Inflammatory macrophage treated with lipopolysaccharide for 4 hours (primary cell): ENCODE results near the gene L2HGDH.

Experiments
- DNase-seq: peaks from one replicate; pipeline ENCODE4 v3.0.0-alpha.2; 2020

The L2HGDH gene

DNA sequence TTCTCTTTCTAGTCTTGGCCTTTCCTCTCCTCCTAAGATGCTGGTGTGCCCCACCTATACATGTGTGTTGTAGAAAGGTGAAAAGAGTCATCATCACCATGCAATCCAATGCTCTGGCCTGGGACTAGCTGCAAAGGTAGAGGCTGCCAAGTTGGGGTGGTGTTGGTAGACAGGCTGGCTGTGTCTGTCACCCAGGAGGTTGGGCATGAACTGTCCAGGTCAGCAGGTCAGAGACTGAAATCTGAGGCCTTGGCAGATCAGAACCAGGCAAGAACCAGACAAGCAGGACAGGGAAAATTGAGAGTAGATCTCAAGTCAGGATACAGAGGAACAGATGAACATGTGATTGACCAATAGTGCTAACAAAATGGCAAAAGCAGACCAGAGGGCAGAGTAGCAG is 26.2 kb downstream of the L2HGDH start:
- DNase-seq, result no peak

DNA sequence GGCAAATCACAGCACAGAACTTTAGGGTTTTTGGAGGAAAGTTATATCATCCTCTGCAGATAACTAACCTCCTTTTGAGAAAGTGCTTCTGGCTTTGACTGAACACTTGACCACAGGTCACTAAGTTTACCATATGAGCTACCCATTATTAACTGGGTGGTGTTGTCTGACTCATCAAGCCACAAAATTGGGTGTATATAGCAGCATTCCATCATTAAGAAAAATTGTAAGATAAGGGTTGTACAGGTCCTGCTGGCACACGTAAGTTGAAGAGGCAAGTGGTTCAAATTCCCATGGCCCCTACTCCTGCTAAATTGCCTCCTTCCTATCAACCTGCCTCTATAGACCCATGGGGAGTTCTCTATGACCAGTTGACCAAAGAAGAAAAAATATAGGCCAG is 39.5 kb downstream of the L2HGDH start:
- DNase-seq, result no peak

DNA sequence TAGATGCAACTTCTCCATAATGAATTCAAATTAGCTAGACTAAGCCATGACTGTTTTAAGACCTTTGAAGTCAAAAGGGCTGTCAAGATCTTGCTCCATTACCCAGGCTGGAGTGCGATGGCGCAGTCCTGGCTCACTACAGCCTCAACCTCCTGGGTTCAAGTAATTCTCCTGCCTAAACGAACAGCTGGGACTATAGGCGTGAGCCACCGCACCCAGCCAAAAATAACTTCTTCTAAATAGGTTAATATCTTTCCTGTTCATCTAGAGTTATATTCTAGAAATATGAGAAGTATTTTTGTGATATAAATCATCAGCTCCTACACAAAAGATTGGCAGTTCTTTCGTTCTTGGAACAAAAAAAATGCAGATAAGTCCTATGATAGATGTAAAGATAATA is 41.1 kb downstream of the L2HGDH start:
- DNase-seq, result no peak

DNA sequence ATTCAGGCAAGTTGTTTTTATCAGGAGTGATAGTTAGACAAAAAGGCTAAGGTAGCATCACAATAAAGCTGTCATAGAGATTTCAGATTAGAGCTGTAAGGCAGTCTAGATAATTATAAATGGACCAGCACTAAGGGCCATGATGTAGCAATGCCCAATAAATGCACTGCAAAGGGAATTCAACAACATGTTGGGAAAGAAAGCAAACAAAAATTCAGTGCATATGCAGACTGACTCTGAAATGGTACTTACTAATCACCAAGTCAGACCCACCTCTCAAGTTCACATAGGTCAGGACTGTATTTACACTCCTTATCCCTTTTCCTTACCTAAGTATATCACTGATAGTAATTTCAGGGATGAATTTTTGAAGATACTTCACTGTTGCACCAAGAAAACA is 47.0 kb downstream of the L2HGDH start:
- no peak for DNase-seq

DNA sequence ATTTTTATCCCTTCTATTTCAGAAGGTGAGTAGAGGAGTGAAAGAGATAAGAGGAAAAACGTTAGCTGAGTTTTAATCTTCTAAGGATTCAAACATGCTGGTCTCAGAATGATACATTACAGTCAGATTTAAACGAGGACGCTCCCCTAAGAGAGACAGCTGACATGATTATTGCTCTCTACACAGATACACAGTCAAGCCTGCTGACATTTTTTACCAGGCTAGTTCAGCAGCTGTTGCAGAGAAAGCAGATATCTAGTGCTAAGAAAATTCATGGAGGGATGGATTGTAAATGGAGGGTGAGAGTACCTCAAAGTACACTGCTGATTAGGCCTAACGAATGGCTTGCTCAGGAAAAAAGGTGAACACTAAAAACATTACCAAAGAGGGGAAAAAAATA is 48.7 kb downstream of the L2HGDH start:
- DNase-seq, result no peak

DNA sequence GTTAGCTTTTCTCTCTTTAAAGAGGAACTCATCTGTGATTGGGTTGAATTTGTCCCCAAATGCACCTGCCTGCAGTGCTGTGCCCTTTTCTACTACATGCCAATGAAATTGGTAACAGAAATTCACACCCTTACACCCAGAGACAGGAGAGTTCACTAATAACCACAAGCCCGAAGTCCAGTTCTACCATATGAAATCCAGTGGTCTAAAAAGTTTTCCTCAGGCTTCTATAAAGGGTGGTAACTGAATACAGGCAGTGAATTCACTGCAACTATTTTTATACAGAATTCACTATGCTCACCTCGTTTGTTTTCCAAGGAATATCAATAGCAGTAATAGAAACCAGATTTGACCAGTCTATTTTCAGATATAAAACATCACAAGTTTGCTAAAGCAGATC is 49.2 kb downstream of the L2HGDH start:
- no peak for DNase-seq

DNA sequence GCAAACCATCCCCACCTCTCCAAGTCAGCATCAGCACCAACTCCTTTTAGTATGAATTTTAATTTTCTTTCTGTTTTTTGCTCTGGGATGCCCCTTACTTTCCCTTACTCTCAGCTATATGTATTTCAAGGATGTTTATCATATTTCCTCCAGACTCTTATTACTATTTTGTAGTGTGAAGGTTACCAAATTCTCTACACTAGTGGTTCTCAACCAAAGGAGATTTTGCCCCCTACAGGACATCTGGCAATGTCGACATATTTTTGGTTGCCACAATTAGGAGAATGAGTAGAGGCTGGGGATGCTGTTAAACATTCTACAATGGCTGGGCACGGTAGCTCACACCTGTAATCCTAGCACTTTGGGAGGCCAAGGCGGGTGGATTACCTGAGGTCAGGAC is 51.5 kb downstream of the L2HGDH start:
- peak; percentile 54 for DNase-seq

DNA sequence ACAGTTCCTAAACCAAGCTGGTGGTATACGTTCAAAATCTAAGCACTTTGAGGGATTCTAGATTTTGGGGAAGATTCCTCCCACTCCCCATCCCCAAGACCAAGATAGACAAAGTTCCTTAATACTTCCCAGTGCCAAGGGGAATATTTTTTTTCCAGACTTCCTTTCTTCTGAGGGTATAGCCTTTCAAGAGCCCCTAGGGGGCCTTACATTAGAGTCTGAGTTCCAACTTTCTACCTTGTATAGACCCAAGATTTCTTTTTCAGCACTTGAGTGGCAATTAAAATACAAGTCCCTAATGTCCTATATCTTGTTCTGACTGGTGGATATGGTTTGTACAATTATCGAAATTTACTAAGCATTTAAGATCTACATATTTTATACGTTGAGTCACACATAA is 52.0 kb downstream of the L2HGDH start:
- DNase-seq, result no peak

DNA sequence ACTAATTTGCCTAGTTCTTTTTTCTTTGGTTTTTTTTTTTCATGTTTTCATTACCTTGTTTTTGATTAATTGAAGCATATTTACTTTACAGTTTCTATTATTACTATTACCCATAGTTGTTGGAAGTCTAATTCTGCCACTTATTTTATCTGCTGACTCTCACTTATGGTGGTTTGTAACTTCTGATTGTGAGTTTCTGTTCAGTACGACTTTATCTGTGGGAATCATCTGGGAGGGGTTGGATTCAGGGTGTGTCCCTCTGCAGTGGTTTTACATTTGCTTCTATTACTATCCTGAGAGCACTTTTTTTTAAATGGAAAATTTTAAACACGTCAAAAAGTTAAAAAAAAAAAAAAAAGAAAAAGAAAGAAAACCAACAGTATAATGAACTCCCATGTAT is 54.3 kb downstream of the L2HGDH start:
- no peak for DNase-seq

DNA sequence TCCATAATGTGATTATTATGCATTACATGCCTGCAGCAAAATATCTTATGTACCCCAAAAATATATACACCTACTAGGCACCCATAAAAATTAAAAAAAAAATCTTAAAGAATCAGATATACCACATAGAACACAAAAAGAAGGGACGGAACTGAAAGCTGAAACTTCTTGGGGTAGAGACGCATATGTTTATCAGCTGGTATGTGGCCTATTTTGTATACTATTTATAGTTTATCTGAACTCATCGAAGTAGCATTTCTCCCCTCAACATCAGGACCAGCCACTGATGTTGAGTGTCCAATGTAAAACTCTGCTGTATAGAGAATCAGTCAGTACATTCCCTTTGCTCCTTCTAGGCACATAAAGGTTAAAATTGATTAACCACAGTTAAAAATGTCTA is 57.8 kb downstream of the L2HGDH start:
- no peak for DNase-seq

DNA sequence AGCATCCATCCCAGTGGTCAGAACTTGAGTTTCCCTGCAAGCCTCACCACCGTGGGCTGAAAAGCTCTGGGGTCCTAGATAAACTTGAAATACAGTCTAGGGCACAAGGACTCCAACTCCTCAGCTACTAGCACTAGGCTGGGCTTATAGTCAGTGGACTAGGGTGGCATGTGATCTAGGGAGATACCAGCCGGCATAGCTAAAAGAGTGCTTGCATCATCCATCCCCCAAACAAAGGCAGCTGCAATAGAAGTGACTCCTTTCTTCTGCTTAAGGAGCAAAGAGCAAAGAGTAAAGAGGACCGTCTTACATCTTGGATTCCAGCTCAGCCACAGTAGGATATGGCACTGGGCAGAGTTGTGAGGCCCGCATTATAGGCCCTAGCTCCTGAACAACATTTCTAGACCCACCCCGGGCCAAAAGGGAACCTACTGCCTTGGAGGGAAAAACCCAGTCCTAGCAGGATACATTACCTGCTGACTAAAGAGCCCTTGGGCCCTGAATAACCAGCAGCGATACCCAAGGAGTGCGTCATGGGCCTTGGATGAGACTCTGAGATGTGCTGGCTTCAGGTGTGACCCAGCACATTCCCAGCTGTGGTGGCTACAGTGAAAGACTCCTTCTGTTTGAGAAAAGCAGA is 62.8 kb downstream of the L2HGDH start:
- DNase-seq, result no peak

DNA sequence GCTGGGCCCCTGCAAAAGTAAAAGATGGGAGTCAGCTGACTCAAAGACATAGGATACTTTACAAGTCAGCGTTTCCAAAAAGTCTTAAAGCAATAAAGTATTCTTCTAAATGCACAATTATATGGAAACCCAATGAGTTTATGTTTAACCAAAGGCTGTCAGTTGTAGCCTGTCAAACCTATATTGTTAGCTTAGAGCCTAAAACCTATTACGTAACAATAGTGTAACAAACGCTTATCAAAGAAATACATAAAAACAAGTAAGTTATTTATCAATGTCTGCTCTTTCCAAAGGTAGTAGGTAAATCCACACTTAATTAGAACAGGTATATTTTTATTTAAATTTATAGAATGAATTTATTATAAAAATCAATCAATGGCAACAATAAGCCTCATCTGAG is 64.8 kb downstream of the L2HGDH start:
- DNase-seq, result no peak

DNA sequence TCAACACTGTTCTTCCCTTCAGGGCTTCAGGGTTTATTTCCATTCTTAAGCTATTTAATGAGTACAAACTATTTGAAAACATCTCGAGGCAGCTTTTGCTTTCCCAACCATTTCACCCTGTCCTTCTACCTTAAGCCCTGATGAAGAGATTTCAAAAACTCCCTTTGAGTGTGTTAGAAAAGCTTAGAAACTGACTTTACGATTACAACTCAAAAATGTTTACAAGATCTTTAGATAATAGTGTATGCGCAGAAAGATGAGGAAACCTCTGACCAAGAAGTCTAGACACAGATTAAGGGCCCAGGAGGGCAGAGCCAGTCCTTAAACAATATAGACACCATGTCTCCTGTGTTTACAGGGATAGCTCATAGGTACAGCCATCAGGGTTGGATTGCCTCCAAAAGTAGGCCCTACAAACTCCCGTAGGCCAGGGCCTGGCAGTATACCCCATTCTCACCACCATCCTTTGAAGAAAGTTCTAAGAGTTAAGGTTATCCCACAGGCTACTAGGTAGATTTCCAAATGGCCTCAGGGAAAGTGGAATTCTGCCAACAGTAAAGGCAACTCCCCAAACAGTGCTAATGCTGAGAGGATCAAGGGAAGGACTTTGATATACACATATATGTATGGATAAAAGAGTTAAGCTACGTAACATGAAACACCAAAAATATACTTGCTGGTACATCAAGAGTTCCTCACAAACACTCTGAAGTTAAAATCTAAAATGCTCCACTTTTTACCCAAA is 69.3 kb downstream of the L2HGDH start:
- DNase-seq, result no peak

DNA sequence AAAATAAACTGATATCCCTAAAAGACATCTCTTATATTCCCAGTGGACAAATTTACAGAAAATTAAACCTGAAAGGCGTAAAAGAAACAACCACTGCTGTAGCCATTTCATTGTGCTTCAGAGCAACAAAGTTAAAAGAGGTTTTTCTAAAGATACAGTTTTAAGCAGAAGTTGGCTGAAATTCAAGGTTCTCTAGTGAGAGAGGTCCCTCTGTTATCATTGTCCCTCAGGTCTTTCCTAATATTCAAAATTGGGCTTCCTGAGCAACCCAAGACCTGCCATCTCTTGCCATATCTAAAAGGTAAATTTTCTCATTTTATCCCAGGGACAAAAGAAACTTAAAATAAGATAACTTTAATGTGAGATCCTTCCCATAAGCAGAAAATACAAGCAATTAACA is 69.9 kb downstream of the L2HGDH start:
- no peak for DNase-seq

DNA sequence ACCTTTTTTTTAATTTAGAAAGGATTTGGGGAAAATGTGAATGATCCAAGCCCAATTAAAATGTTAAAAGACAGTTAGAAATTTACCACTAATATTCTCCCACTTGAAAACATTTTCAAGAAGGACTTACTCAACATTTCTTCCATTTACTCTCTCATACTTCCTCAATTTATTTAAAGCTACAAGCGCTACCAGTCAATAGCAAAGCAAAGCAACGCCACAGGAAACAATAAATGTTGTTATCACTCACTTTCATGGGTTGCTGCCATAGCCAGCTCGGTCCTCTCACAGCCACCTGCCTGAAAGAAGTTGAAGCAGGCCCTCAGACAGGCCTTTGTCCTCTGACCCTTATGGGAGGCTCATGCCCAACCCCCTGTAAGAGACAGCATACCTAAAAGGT is 74.6 kb downstream of the L2HGDH start:
- peak; percentile 39 for DNase-seq

DNA sequence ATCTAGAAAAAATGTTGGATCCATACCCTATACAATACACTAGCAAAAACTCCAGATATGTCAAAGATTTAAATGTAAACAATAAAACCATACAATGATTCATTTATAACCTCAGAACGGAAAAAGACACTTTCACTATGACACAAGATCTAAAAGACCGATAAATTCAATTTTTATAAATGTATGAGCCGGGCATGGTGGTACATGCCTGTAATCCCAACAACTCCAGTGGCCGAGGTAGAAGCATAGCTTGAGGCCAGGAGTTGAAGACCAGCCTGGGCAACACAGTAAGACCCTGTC is 78.1 kb downstream of the L2HGDH start:
- no peak for DNase-seq

DNA sequence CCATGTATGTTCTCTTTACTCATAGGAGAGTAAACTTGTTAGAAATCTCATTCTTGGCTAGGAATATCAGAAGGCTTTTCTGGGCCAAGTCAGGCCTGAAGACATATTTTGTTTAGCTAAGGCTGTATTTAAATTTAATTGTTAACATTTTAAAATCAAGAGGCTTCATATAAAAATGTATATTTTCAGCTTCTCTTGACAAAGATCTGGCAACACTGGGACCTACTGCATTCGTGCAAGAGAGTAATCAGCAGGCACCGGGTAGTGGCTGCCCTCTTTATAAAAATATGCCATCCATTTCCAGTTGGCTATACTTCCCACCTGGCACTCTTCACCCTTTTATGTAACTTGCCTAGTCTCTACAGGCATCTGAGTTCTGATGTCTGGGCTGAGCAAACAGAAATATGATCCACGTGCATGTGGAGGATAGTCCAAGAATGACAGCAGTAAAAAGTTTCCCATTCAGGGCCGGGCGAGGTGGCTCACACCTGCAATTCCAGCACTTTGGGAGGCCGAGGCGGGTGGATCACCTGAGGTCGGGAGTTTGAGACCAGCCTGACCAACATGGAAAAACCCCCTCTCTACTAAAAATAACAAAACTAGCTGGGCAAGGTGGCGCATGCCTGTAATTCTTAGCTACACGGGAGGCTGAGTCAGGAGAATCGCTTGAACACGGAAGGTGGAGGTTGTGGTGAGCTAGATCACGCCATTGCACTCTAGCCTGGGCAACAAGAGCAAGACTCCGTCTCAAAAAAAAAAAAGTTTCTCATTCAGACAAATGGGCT is 78.7 kb downstream of the L2HGDH start:
- no peak for DNase-seq

DNA sequence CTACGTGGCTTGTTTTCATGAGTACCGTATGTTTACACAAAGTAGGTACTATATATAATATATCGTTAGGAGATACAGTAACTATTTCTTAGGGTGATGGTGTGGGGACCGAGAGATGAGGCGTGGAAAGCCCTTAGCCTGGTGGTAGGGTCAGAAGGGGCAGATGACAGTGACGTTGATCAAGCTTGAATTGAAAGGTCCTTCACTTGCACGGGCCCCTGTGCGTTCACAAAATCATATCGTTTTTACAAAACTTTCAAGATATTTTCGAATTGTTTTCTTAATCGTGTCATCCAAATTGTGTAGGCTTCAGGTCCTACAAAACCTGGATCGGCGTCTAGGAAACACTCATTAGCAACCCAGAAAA is 79.8 kb downstream of the L2HGDH start:
- DNase-seq, result no peak

DNA sequence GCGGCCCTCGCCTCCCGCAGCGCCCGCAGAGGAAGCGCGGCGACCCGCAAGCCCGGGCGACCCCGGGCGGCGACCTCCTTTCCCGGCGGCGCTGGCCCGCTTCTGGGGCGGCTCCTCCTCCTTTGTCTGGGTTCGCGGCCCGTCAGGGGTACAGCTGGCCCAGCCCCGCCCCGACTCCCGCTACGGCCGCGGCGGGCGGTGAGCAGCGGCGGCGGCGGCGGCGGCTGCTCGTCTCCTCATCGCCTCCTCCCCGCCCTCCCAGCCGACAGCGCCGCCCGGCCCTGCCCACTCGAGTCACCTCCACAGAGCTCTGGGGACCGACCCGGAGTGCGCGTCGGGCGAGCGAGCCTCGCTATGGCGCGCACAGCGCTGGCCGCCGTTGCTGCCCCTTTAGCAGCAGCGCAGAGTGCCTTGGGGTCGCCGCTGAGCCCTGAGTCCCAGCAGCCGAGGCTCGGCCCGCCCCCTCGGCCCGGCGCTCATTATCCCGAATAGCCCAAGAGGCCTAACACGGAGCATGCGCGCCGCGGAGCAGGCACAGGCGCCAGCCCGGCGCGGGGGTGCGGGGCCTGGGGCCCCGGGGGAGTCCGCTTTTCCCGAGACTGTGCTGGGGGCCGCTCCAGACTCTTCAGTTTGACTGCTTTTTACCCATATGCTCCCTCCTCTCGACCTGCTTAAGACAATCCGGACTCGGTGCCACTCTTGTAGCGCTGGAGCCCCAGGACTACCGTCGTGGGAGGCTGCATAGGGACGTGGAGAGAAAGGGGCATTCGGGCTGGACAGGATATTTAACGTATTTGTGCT is 80.4 kb downstream of the L2HGDH start, which contains the start of gene SOS2:
Gene SOS2, minus strand, starts transcription at position 104 of the 801 bp plus-strand sequence. CDS start 295 bp downstream, outside the sequence.
- peak; percentile 87 for DNase-seq

DNA sequence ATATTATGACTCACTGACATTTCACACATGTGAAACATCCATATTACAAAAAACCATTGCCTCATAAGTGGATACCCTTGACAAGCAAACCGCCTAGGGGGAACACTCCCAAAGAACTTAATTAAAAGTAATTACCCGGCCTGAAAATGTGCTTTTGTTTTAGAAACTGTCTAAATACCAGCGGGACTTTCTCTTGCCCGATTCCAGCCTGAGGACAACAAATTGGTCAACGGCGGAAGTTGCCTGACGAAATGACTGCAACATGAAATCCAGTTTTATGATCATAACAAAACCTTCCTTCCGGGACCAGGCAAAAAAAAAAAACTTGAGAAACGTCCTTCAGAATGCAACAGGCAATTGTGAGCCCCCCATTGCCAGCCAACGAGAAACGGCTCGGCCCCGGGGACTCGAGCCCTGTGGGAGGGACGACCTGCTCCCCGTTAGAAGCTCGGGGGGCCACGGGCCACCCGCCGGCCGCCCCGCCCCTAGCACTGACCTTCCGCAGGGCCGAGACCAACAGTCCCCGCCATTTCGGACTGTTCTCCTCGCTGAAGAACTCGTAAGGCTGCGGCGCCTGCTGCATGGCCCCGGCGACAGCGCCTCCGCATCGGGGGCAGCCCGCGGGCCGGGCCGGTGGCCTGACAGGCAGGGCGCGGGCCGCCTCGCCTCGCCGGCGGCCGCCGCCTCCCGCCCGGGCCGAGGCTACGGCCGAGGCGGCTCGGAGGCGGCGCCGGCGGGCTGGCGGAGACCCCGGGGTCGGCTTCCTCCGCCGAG is 81.1 kb downstream of the L2HGDH start:
- peak; percentile 78 for DNase-seq

DNA sequence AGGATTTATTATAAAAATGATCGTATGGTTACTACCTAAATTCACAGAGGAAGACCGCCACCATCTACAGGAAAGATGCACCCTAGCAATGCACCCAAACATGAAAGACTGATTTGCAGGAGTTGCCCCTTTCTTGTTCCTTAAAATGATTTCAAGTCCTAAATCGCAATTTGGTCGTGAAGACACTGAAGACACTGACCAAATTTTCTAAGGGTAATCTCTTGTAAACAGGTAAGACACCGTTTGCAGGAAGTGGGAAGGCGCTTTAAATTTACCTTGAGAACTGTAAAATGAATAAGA is 81.7 kb downstream of the L2HGDH start:
- DNase-seq, result no peak

DNA sequence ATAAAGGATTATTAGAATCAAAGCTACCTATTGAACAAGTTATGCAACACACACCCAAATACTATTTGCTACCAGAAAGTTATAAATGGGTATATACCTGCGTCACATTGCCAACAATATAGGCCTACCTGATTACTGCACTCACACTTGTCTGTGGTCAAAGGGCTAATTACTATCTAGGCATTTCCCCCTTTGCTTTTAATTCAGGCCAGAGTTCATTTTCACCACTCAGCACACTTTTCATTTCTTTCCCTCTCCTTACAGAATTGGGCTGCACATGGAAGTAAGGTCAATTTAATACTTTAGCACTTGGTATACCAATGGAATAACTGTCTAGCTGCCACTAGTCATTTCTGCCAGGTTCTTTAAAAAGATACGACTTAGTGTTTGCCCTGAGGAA is 82.3 kb downstream of the L2HGDH start:
- no peak for DNase-seq

DNA sequence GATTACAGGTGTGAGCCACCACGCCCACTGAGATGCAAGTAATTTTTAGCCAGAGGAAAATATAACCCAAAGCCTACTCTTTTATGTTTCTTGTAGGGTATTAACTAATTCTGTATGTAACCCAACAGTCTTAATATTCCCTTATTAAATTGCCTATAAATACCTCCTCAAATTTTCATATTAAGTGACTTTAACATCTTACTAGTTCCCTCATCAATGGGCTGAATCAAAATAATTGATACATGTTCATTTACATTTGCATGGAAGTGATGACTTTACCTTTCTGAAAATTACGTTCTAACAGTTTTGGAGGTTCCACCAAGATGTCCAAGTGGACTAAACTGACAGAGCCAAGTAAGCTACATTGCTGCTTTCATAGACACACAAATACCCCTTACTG is 83.7 kb downstream of the L2HGDH start:
- no peak for DNase-seq
